Erythroblast (primary cell): Measurements from ENCODE around the gene MAP3K21.

Source experiments
- GATA1 ChIP-seq: IDR thresholded peaks from 2 replicates; pipeline ENCODE4 v1.6.1; 2011; ENCODE audit warnings: low read depth, mild to moderate bottlenecking, control low read depth, low read length, moderate library complexity
- POLR2A ChIP-seq: IDR thresholded peaks from 2 replicates; pipeline ENCODE4 v1.6.1; 2011; ENCODE audit warnings: mild to moderate bottlenecking, low read length

GRCh38 chr1:233293556-233294446 lies 33.7 kb upstream of the MAP3K21 start:
- TF ChIP-seq POLR2A: no peak
- no peak for TF ChIP-seq GATA1
